ENCODE measurements around the gene TOX3.

TOX3 gene

DNA sequence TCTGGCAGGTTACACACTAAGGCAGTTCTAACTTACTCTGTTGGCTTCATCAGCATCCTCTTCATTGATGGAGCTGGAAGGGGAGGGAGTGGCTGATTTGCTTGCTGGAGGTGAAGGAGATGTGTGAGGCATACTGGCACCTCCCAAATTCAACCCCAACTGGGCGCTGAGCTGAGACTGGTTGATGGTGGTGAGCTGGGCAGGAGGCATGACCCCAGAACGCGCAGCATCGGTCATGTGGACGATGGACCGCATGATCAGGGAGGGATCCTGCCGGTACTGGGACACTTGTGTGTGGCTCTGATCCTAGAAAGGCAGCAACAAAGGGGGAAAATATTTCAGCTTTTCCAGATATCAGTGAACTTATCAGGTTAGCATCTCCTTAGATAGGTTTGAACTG lies 96.7 kb downstream of the TOX3 start:
- Histone ChIP-seq H3K27me3 (ENCODE audit: control insufficient read depth in 3 of 3, insufficient read depth in 3 of 3, low read depth in 1 of 3, low read length in 3 of 3) (no peaks in the 10 kb centered on the region), H3K4ac (ENCODE audit: low read length) (no peak overlapping the region), H3K9ac (ENCODE audit: low read depth, low read length, poor library complexity) (no peak overlapping the region), H3K36me3 (replicated peaks in 1 of 2; ENCODE audit: control insufficient read depth in 2 of 2, insufficient read depth in 2 of 2, low read length in 2 of 2) (peaks cover 12 to 91% of the 10 kb centered on the region in 2 donors), H3K4me3 (ENCODE audit: low read length in 2 of 2) (no peak overlapping the region), H2AFZ (ENCODE audit: low read length) (no peak overlapping the region), H3K9me3 (replicated peaks in 1 of 2; ENCODE audit: control insufficient read depth in 2 of 2, insufficient read depth in 1 of 2, low read depth in 1 of 2, low read length in 2 of 2) (peaks cover 0 to 7% of the 10 kb centered on the region in 2 donors), H3K4me2 (ENCODE audit: insufficient read depth, low read length, poor library complexity, severe bottlenecking) (no peak overlapping the region), H2BK12ac (ENCODE audit: low read length) (no peak overlapping the region), H2BK120ac (ENCODE audit: low read depth, low read length) (no peak overlapping the region), H2BK15ac (ENCODE audit: low read length) (no peak overlapping the region), H3K79me1 (ENCODE audit: low read depth, low read length) (no peaks in the 10 kb centered on the region), H3K14ac (ENCODE audit: low read length) (no peak overlapping the region), H3K4me1 (ENCODE audit: control insufficient read depth in 2 of 2, insufficient read depth in 1 of 2, low read depth in 1 of 2, low read length in 2 of 2) (peaks cover 3 to 7% of the 10 kb centered on the region in 2 donors), H4K8ac (ENCODE audit: low read depth, low read length) (no peak overlapping the region), H3K18ac (ENCODE audit: low read length) (no peak overlapping the region), H3K27ac (replicated peaks; ENCODE audit: low read length) (no peak overlapping the region), H4K91ac (ENCODE audit: low read depth, low read length, poor library complexity) (no peak overlapping the region), H2BK5ac (ENCODE audit: low read length) (no peak overlapping the region), H2AK5ac (ENCODE audit: low read depth, low read length) (no peak overlapping the region), H3K23ac (ENCODE audit: low read depth, low read length, poor library complexity) (no peak overlapping the region)
- no peak for DNase-seq (ENCODE audit: low spot score)
- no CpG with 5 or more reads among the region's 7 CpGs for WGBS, 2 donors (ENCODE audit: extremely low coverage in 2 of 2, insufficient read length in 2 of 2, insufficient replicate concordance in 1 of 2)

DNA sequence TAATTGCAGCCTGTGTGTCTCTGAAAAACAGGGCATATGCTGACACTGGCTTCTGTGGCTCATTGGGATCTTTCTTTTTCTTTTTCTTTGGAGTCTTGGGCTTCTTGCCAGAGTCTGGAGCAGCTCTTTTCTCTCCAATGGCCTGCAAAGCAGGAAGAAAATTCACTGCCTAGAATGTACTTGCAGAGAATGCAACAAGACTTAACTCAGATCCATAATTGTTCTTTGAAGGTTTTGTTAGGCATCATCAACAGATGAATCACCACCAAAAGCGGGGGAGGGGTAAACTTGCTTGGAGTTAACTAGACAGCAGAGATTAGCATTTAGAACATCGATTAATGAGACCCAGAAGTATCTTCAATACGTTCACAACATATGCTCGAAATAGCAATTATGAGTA lies 100.9 kb downstream of the TOX3 start:
- Histone ChIP-seq H3K9ac (ENCODE audit: low read depth, low read length, poor library complexity) (no peak overlapping the region), H3K4me3 (ENCODE audit: low read length in 2 of 2) (no peak overlapping the region), H3K4me2 (ENCODE audit: insufficient read depth, low read length, poor library complexity, severe bottlenecking) (no peak overlapping the region), H3K36me3 (replicated peaks in 1 of 2; ENCODE audit: control insufficient read depth in 2 of 2, insufficient read depth in 2 of 2, low read length in 2 of 2) (peaks cover 21 to 100% of the 10 kb centered on the region in 2 donors), H4K91ac (ENCODE audit: low read depth, low read length, poor library complexity) (no peak overlapping the region), H3K4ac (ENCODE audit: low read length) (no peak overlapping the region), H4K8ac (ENCODE audit: low read depth, low read length) (no peak overlapping the region), H2BK120ac (ENCODE audit: low read depth, low read length) (no peak overlapping the region), H2AFZ (ENCODE audit: low read length) (no peak overlapping the region), H2BK12ac (ENCODE audit: low read length) (no peak overlapping the region), H3K27ac (replicated peaks; ENCODE audit: low read length) (peak overlapping the region; percentile 17), H3K18ac (ENCODE audit: low read length) (no peak overlapping the region), H3K4me1 (ENCODE audit: control insufficient read depth in 2 of 2, insufficient read depth in 1 of 2, low read depth in 1 of 2, low read length in 2 of 2) (peaks cover 3 to 5% of the 10 kb centered on the region in 2 donors), H3K27me3 (ENCODE audit: control insufficient read depth in 3 of 3, insufficient read depth in 3 of 3, low read depth in 1 of 3, low read length in 3 of 3) (no peaks in the 10 kb centered on the region), H3K14ac (ENCODE audit: low read length) (no peak overlapping the region), H2BK15ac (ENCODE audit: low read length) (no peak overlapping the region), H2BK5ac (ENCODE audit: low read length) (no peak overlapping the region), H3K9me3 (replicated peaks in 1 of 2; ENCODE audit: control insufficient read depth in 2 of 2, insufficient read depth in 1 of 2, low read depth in 1 of 2, low read length in 2 of 2) (peaks cover 0 to 3% of the 10 kb centered on the region in 2 donors), H3K79me1 (ENCODE audit: low read depth, low read length) (no peaks in the 10 kb centered on the region), H3K23ac (ENCODE audit: low read depth, low read length, poor library complexity) (no peak overlapping the region), H2AK5ac (ENCODE audit: low read depth, low read length) (no peak overlapping the region)
- DNase-seq (ENCODE audit: low spot score) = no peak
- no CpG with 5 or more reads among the region's 4 CpGs for whole genome bisulfite sequencing, 2 donors (ENCODE audit: extremely low coverage in 2 of 2, insufficient read length in 2 of 2, insufficient replicate concordance in 1 of 2)

DNA sequence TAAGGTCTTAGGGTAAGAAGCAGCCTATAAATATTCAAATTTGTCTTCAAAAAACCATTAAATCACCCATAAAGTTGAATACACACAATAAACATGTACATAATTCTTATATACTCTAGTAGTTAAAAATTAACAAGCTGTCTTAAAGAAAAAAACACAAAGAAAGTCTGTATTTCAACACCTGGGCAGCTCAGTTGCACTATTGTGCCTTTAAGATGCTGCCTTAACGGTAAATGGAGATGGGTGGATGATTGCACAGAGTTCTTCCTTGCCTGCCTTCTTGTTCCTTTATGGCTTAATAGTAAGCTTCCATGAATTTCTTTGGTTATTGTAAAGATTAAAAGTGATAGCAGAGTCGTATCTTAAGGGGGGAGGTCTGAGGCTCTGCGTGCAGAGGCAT lies 105.1 kb downstream of the TOX3 start:
- peaks cover 28 to 97% of the 10 kb centered on the region in 2 donors for H3K36me3 ChIP-seq (replicated peaks in 1 of 2; ENCODE audit: control insufficient read depth in 2 of 2, insufficient read depth in 2 of 2, low read length in 2 of 2)

DNA sequence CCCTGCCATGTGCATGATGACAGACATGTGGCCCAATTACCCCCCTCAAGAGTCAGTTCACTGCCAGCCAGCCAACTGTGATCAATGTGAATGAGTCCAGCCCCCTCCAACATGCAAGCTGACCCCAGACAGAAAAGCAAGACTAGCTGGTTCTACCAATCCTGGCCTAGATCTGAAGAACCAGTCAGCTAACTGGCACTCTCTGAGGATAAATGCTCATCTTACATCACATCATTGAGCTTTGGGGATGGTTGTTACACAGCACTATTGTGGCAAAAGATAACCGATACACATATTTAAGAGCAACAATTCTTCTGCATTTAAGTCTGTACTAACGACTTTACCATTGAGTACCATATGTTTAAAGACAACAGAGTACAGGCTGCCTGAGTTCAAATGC lies 106.7 kb downstream of the TOX3 start:
- Histone ChIP-seq H3K4me2 (ENCODE audit: insufficient read depth, low read length, poor library complexity, severe bottlenecking) (no peak overlapping the region), H3K4me3 (ENCODE audit: low read length in 2 of 2) (no peak overlapping the region), H3K23ac (ENCODE audit: low read depth, low read length, poor library complexity) (no peak overlapping the region), H2BK12ac (ENCODE audit: low read length) (no peak overlapping the region), H3K27ac (replicated peaks; ENCODE audit: low read length) (no peak overlapping the region), H3K9ac (ENCODE audit: low read depth, low read length, poor library complexity) (no peak overlapping the region), H2AFZ (ENCODE audit: low read length) (no peak overlapping the region), H2AK5ac (ENCODE audit: low read depth, low read length) (no peak overlapping the region), H3K27me3 (ENCODE audit: control insufficient read depth in 3 of 3, insufficient read depth in 3 of 3, low read depth in 1 of 3, low read length in 3 of 3) (no peaks in the 10 kb centered on the region), H3K4me1 (ENCODE audit: control insufficient read depth in 2 of 2, insufficient read depth in 1 of 2, low read depth in 1 of 2, low read length in 2 of 2) (peaks cover 7 to 14% of the 10 kb centered on the region in 2 donors), H3K36me3 (replicated peaks in 1 of 2; ENCODE audit: control insufficient read depth in 2 of 2, insufficient read depth in 2 of 2, low read length in 2 of 2) (peaks cover 26 to 83% of the 10 kb centered on the region in 2 donors), H2BK120ac (ENCODE audit: low read depth, low read length) (no peak overlapping the region), H3K9me3 (replicated peaks in 1 of 2; ENCODE audit: control insufficient read depth in 2 of 2, insufficient read depth in 1 of 2, low read depth in 1 of 2, low read length in 2 of 2) (peaks cover 4 to 11% of the 10 kb centered on the region in 2 donors), H4K8ac (ENCODE audit: low read depth, low read length) (no peak overlapping the region), H3K79me1 (ENCODE audit: low read depth, low read length) (peaks cover 3% of the 10 kb centered on the region), H3K4ac (ENCODE audit: low read length) (no peak overlapping the region), H3K18ac (ENCODE audit: low read length) (no peak overlapping the region), H4K91ac (ENCODE audit: low read depth, low read length, poor library complexity) (no peak overlapping the region), H2BK5ac (ENCODE audit: low read length) (no peak overlapping the region), H3K14ac (ENCODE audit: low read length) (no peak overlapping the region), H2BK15ac (ENCODE audit: low read length) (no peak overlapping the region)
- DNase-seq (ENCODE audit: low spot score) = no peak
- WGBS, 2 donors (ENCODE audit: extremely low coverage in 2 of 2, insufficient read length in 2 of 2, insufficient replicate concordance in 1 of 2) = no CpG with 5 or more reads among the region's 2 CpGs

More for the DNA sequence above, 105.1 kb downstream of the TOX3 start:
- DNase-seq (ENCODE audit: low spot score) = no peak
- no peak overlapping the region for H4K91ac ChIP-seq (ENCODE audit: low read depth, low read length, poor library complexity)
- WGBS, 2 donors (ENCODE audit: extremely low coverage in 2 of 2, insufficient read length in 2 of 2, insufficient replicate concordance in 1 of 2) = no CpG with 5 or more reads among the region's 3 CpGs
- no peak overlapping the region for H3K9ac ChIP-seq (ENCODE audit: low read depth, low read length, poor library complexity)
- no peak overlapping the region for H3K4ac ChIP-seq (ENCODE audit: low read length)
- H3K9me3 ChIP-seq (replicated peaks in 1 of 2; ENCODE audit: control insufficient read depth in 2 of 2, insufficient read depth in 1 of 2, low read depth in 1 of 2, low read length in 2 of 2) = peaks cover 4 to 11% of the 10 kb centered on the region in 2 donors
- H2BK12ac ChIP-seq (ENCODE audit: low read length) = no peak overlapping the region
- H4K8ac ChIP-seq (ENCODE audit: low read depth, low read length) = no peak overlapping the region
- H2BK120ac ChIP-seq (ENCODE audit: low read depth, low read length) = no peak overlapping the region
- no peak overlapping the region for H3K27ac ChIP-seq (replicated peaks; ENCODE audit: low read length)
- H3K14ac ChIP-seq (ENCODE audit: low read length) = no peak overlapping the region
- H3K4me3 ChIP-seq (ENCODE audit: low read length in 2 of 2) = no peak overlapping the region
- H3K27me3 ChIP-seq (ENCODE audit: control insufficient read depth in 3 of 3, insufficient read depth in 3 of 3, low read depth in 1 of 3, low read length in 3 of 3) = no peaks in the 10 kb centered on the region
- no peak overlapping the region for H3K4me2 ChIP-seq (ENCODE audit: insufficient read depth, low read length, poor library complexity, severe bottlenecking)
- H3K79me1 ChIP-seq (ENCODE audit: low read depth, low read length) = peaks cover 3% of the 10 kb centered on the region
- no peak overlapping the region for H3K18ac ChIP-seq (ENCODE audit: low read length)
- no peak overlapping the region for H2BK15ac ChIP-seq (ENCODE audit: low read length)
- no peak overlapping the region for H2AFZ ChIP-seq (ENCODE audit: low read length)
- H3K4me1 ChIP-seq (ENCODE audit: control insufficient read depth in 2 of 2, insufficient read depth in 1 of 2, low read depth in 1 of 2, low read length in 2 of 2) = peaks cover 2 to 6% of the 10 kb centered on the region in 2 donors
- H2BK5ac ChIP-seq (ENCODE audit: low read length) = no peak overlapping the region
- H3K23ac ChIP-seq (ENCODE audit: low read depth, low read length, poor library complexity) = no peak overlapping the region
- no peak overlapping the region for H2AK5ac ChIP-seq (ENCODE audit: low read depth, low read length)

All from neuronal stem cell (in vitro differentiated cells).